ENCODE measurements around the gene FAM180B.

FAM180B gene

DNA sequence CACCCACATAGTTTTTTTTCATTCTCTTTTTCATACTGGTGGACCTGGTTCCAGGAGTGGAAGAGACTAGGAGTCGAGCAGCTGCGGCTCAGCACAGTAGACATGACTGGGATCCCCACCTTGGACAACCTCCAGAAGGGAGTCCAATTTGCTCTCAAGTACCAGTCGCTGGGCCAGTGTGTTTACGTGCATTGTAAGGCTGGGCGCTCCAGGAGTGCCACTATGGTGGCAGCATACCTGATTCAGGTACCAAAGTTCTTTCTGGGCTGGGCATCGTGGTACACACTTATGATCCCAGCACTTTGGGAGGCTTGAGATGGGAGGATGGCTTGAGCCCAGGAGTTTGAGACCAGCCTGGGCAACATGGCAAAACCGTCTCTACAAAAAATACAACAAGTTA lies 16.8 kb upstream of the FAM180B start:
- no peak for DNase-seq (ENCODE audit: low read depth)

DNA sequence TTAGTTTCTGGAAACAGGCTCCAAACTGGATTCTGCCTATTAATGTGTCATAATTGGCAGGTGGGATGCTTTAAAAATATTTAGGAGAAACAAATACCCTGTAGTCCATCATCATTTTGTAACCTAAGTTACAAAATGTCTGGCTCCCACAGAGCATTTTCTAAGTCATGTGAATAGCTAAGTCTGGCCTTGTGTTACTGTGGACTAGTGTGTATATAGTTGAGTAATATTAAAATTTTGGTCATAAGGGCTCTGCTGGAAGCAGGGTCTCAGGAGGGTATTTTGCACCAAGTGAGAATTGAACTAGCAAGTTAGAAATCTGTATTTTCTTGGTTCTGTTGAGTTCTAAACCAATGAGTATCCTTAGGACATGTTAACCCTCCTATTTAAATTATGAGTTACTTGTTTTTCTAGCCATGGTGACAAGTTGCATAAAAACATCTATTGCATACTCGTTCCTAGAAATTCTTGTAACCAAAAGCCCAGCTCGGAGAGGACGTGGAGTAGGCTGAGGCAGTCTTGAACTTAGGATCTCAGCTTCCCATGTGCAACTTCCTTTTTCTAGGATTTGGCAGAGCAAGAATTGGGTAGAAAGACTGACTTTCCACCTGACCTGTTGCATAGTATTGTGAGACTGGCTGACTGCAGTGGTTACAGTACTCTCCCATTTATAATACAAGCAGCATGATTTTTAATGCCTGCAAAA lies 15.7 kb upstream of the FAM180B start:
- DNase-seq (ENCODE audit: low read depth) = no peak

DNA sequence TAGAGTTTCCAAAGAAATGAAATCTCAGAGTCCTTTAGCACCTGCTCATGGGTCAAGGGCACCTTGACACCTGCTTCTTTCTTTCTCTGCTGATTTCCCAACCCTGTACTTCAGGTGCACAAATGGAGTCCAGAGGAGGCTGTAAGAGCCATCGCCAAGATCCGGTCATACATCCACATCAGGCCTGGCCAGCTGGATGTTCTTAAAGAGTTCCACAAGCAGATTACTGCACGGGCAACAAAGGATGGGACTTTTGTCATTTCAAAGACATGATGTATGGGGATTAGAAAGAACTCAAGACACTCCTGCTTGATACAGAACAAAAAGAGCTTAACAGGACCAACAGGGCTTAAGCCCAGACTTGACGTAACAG lies 15.1 kb upstream of the FAM180B start:
- DNase-seq (ENCODE audit: low read depth) = no peak

DNA sequence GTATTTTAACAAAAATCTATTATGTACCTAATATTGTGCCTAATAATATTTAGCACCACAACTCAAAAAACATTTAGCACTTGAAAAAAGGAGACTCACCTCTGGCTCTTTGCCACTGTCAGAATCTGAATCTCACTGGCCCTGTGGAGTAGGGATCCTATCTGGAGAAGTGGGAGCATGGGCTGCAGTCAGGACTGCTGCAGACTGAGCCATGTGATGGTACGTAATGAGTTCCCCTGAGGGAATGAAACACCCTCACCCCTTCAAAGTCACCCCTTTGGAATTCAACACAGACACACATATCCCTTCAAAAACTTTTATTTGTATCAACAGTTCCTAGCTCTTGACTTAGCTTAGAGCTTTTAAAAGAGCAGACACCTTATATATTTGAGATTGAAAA lies 14.6 kb upstream of the FAM180B start:
- DNase-seq (ENCODE audit: low read depth) = no peak

DNA sequence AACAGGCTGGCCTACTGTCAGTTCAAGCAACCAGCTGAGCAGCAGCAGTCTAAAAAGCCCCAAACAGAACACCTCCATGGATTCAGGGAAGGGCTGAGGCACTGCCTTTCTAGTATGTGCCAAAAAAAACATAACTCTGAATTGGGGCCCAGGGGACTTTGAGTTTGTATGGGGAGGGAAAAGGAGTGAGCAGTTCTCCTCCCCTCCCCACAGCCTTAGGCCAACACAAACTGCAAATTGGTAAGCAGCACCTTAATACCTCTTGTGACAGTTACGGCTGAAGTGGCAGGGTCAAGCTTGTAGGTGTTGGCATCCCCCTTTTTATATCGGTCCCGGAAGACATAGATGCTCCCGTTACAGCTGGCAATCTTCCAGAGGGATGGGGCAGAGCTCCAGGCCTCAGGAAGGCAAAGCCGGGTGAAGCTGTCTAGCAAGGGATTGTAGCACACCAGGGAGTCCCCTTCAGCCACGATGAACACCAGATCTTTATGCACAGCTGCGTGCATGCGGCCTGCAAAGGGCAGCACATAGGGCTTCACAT lies 13.7 kb upstream of the FAM180B start:
- DNase-seq (ENCODE audit: low read depth) = no peak

DNA sequence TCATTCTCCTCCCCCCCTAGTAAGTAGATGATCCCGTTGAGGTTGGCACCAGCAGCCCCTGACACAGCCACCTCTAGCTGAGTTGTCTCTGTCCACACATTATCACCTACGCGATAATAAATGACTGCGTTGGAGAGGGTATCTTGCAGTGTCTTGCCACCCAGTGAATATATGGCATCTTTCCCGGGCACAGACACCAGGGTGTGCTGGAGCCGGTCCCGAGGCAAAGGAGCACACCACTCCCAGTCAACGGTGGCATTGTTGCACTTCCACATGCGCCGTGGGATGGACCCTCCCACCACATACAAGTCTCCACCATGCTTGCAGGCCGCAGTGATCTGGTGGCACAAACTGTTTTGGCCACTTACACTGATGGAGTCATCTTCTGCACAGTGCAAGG lies 13.2 kb upstream of the FAM180B start:
- DNase-seq (ENCODE audit: low read depth) = no peak

DNA sequence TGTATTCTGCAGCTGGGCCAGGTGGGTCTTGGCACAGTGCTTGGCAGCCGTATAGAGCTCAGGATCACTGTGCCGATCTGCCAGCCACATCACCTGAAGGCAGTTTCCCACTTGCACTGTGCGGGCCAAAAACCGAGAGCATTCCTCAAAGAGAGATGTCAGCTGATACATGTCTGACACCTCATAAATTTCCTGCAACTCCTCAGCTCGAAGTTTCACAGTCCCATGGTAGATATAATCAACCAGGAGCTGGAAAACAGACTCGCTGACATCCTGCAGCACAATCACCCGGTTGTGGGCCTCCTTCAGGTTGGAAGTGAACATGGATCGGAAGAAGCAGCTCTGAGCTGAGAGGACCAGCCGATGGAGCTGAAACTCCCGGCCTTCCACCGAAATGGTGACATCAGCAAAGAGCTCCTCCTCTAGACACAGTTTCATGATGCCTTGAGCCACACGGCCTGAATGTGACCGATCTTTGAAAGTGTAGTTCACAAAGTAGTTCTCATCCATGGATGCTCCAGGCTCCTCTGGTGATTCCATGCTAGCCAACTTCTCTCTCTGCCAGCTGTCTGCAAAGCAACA lies 8.9 kb upstream of the FAM180B start:
- DNase-seq (ENCODE audit: low read depth) = no peak

DNA sequence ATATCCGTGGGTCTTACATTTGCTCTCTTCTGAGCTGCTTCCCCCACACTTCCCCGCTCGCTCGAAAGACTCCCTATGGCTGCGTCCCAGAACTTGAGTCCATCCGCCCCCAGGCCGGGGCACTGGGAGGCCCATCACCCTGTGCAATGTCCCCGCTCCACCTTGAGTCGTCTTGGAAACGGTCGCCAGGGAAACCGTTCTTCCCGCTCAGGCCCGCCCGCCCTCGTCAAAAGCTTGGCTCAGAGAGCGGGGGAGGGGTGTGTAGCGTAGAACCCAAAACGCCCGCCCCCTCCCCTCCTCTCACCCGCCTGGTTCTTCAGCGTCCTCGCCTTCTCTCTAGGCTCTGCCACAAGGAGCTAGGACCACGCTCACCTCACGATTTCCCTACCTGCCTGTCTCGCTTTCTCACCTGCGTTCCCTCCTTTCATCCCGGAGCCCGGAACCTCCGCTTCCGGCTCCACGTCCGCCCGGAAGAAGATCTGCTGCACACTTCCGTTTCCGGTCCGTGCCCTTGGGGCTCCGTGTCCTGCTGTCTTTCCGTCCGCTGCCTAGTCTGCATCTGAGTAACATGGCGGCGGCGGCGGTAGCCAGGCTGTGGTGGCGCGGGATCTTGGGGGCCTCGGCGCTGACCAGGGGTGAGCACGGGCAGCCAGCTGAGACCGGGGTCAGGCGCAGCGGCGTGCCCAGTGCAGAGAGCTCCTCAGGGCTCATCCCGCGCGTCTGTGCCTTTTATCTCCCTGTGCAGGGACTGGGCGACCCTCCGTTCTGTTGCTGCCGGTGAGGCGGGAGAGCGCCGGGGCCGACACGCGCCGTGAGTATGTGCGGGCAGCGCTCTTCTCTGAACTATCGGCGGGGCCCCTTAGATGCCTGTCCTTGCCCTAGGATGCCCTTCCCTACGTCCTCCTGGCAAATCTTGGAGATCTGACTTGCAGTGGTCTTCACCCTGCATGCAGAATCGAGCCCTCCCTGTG lies 7.7 kb upstream of the FAM180B start, which contains the start of the genes KBTBD4 and NDUFS3:
TSS of gene KBTBD4 (minus strand) at position 447 of the 971 bp plus-strand sequence. CDS start at position 428, 19 bp downstream.
TSS of gene NDUFS3 (plus strand) at position 551 of the 971 bp plus-strand sequence. CDS start at position 569, 18 bp downstream.
- peak; percentile 47 for DNase-seq (ENCODE audit: low read depth)

DNA sequence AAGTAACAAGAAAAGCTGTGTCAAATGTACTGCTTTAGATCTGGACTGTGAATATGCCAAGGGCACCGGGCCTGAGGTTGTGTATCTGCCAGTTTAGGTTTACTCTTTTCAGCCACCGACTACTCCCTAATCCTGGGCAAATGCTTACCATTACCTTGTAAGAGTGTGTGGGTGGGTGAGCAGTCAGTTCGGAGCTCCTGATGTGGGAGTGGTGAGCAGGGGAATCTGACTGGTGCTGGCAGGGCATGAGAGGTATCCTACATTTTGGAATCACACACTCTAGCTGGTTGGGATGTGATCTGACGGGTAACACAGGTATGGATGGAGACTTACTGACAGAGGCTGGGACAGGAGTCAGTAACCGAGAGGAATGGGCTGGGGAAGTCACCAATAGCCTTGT lies 2.6 kb upstream of the FAM180B start:
- no peak for DNase-seq (ENCODE audit: low read depth)

DNA sequence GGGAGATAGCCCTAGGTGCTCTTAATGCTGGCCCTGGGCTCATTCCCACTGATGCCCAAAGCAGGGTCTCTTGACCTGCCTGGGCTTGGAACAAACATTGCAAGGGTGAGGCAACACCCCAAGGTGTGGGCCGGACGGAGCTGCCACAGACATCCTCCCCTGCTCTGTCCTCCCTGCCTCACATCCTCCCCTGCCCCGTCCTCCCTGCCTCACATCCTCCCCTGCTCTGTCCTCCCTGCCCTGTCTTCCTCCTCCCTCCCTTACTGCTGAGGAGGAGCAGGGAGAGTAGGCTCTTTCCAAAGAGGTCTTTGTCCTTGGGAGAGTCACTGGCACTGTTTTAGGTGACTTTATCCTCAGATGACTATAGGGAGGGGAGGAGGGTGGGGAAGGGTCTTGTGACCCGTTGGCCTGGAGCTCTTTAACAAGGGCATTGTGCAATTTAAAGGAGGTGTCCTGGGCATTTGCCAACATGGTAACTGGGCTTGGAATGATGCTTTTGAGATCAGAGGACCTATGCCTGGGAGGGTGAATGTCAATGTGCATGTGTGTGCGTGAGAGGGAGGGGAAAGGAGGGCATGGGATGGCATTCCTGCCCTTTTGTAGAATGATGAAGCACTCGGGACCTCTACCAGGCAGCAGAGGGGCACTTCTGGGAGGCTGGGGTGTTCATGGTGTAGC lies 700 bp downstream of the FAM180B start:
- DNase-seq (ENCODE audit: low read depth) = no peak

DNA sequence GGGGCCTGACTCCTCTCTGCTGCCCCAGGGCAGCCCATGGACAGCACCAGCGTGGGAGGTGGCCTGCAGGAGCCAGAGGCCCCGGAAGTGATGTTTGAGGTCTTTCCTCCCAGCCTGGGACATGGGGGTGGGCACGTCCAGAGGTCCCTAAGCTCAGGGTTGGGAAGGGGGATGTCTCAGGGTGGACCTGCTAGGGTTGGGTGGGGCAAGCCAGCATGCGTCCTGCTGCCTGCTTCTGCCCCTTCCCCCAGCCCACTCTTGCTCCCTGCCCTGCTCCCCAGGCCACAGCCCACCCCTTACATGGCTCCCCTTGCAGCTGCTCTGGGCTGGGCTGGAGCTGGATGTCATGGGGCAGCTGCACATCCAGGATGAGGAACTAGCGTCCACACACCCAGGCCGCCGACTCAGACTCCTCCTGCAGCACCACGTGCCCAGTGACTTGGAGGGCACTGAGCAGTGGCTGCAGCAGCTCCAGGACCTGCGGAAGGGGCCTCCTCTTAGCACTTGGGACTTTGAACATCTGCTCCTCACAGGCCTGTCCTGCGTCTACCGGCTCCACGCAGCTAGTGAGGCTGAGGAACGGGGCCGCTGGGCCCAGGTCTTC lies 1.3 kb downstream of the FAM180B start:
- no peak for DNase-seq (ENCODE audit: low read depth)

DNA sequence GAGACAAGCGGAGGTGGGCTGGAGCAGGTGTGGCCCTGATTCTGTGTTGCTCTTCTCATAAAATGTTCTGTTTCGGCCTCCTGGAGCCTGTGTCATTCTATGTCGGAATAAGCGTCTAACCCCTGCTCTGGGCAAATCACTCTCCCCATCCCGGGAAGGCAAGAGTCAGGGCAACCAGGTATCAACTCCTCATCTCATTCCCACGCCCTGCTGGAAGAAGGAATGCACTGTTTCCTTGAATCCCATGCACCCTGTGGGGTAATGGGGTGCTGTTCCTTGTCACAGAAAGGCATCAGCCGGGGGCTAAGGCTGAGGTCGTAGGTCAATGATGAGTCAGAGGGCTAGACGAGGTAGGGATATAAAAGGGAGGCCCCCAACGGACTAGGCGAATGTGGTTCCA lies 2.6 kb downstream of the FAM180B start:
- no peak for DNase-seq (ENCODE audit: low read depth)

DNA sequence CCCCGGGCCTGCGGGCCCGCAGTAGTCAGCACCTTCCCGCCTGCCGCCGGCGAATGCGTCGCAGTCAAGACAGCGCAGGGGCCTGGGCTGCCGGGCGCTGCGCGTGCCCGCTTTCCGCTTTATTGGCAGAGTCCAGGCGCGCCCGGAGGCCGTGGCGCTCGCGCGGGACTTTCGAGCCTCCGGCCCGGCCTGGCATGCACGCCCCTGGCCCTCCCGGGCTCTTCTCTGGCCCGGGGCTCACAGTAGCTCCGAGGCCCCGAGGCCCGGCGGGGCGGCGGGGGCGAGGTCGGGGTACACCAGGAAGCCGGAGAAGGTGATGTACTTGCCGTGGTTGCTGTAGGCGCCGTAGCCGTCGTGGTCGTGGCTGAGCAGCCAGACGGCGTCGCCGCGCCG lies 3.1 kb downstream of the FAM180B start:
- no peak for DNase-seq (ENCODE audit: low read depth)

DNA sequence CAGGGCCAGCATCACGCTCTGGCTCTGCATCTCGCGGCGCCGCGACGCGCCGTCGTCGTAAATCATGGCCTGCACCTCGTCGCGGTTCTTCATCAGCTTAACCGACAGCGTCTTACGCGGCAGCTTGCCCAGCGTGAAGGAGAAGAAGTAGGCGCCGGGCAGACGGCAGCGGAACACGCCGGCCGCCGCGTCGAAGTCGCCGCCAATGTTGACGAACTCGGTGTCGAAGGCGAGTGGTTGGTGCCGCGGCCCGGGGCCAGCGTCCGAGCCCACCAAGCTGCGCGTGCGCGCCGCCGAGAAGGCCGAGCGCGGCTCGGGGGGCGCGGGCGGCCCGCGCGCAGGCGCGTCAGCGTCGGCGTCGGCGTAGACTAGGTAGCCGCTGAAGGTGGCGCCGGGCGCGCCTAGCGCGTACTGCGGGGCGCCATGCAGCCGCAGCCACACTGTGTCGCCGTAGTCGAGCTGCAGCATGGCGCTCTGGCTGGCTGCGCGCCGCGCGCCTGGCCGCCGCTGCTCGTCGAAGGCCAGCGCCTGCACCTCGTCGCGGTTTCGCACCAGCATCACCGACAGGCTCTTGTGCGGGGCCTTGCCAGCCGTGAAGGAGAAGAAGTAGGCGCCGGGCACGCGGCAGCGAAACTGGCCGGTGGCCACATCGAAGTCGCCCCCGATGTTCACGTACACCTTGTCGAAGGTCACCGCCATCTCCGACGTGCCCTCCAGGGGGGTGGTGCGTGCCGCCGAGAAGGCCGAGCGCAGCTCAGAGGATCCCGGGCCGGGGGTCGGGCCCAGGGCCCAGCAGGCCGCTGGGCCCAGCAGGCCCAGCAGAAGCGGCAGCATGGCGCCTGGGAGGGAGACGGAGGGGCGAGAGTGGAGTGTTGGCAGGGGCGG lies 3.7 kb downstream of the FAM180B start:
- no peak for DNase-seq (ENCODE audit: low read depth)

DNA sequence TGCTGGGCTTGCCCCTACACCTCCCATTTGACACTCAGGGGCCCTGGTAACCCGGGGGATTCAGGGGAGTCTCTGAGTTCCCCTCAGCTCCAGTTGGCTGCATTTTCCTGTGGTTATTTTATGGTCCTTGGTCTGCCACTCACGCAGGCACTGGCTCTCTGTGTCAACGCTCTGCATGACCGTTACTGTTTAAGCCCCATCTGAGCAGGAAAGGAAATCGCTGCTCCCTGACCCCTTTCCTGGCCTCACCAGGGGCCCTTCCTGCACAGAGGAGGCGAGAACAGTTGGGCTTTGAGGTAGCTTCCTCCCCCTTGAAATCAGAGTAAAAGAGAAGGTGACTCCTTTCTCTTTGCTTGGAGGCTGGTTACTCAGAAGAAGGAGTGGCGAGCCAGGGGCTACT lies 5.3 kb downstream of the FAM180B start:
- no peak for DNase-seq (ENCODE audit: low read depth)

DNA sequence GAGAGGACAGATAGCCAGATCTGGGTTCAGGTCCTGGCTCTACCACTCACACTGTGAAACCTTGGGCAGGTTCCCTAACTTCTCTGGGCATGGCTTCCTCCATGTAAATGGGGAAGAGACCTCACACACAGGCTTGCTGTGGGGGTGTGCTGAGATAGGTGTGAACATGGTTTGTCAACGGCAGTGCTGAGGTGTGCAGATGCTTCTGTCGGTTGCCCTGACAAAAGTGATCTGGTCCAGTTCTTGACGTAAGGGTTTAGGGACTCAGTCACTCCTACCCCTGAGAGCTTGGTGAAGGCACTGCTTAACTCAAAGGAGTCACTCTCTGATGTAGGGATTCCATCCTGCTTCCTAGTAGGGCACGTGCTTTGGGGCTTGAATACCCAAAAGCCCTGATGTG lies 5.8 kb downstream of the FAM180B start:
- DNase-seq (ENCODE audit: low read depth) = no peak

DNA sequence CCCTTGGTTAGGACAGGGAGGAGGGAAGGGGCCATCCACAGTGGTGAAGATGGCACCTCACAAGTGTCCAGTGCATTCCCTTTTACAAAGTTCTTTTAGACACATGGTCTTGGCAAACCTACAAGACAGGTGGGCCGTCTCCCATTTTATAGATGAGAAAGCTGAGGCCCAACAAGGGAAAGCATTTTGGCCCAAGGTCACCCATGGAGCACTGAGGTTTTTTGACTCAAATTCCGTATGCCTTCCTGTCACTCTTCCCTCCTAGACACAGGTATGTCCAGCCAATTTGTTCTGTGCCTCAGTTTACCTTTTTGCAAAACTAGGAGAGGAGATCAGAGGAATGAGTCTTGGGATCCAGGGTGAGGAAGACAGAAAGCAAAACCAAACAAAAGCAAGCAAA lies 6.5 kb downstream of the FAM180B start:
- DNase-seq (ENCODE audit: low read depth) = no peak

DNA sequence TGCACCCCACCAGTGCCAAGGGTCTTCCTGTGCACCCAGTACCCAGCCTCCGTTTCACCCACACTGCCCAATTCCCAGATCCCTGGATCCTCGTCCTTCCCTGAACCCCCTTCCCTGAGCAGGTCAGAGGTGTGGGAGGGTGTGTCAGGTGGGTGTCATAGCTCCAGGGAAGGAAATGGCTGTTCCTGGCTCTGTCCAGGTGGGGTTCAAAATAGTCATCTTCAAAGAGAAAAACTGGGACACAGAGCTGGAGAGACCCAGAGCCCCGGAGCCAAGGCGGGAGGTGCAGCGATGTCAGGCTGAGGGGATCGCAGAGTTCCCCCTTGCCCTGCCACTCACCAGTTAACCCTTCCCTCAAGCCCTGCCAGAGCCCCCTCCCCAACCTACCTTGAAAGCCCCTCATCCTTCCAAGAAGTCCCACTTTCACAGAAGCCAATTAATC lies 7.0 kb downstream of the FAM180B start:
- DNase-seq (ENCODE audit: low read depth) = no peak

DNA sequence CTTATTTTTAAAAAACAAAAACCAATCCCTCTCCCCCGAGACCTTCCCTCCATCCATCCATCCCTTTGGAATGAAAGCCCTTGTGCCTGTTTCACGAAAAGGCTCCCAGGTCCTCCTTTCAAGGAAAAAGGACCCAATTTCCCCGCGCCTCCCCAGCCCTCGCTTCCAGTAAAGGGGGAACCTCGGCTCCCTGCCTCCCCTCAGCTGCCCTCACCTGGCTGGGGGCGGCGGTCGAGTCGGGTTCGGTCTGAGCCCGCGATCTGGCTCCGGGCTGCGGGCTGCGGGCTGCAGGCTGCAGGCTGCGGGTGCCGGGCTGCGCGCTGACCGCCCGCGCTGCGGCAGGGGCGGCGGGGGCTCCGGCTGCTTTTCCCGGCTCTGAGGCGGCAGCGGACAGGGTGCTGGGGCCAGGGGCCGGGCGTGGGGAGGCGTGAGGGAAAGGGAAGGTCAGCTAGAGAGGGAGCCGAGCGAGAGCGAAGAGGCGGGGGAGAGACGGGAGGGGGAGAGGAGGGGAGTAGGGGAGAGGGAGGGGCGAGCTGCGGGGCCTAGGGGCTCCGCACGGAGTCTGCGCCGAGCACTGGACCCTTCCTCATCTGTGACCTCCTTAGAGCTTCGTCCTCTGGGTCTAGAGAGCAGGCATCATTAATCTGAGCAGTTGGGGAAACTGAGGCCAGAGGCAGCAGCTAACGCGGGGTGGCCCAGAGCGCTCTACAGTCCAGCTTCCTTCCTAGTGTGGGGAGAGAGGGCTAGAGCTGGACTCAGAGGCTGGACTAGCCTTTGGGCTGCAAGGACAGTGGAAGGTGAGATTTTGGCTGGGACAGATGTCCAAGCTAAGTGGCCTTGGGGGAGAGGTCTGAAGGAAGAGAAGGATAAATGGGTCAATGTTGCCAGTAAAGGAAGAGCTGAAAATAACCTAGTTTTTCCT lies 7.7 kb downstream of the FAM180B start, which contains the start of gene C1QTNF4:
TSS of gene C1QTNF4 (minus strand) at position 478 of the 922 bp plus-strand sequence. CDS start 3,601 bp downstream, outside the sequence.
- no peak for DNase-seq (ENCODE audit: low read depth)
